Left lobe of liver (tissue), 2 donors: ENCODE data around the gene TRABD2A. TPM values are rescaled to one million over a fixed set of nuclear protein-coding genes. Genes with fewer than 3 reads are reported as not detected.
A peak's percentile ranks its signal among the peaks of the same experiment; 100 is the strongest.

Experiments used
- ATAC-seq: fragments of 200-7000 bp; cut with Tn5 transposase; one replicate; pipeline ENCODE4 v1.9.1; 2020; ENCODE audit warnings: mild to moderate bottlenecking, moderate library complexity
- DNase-seq: peaks from one replicate; pipeline ENCODE4 v3.0.0-alpha.2; 2020; ENCODE audit warnings: low spot score
- total RNA-seq: library from RNA; stranded (reverse); gene quantifications from one replicate; pipeline ENCODE4 v1.2.1, GENCODE V29; 2021
- donor health status: DM: no; HTN: no; CAD: no; lungs with moderate emphysema.
- donor health status: DM: no; HTN: yes; CAD: no.

Gene TRABD2A
- total RNA-seq, 1 donor from 2014 or later: 0.68 TPM

DNA sequence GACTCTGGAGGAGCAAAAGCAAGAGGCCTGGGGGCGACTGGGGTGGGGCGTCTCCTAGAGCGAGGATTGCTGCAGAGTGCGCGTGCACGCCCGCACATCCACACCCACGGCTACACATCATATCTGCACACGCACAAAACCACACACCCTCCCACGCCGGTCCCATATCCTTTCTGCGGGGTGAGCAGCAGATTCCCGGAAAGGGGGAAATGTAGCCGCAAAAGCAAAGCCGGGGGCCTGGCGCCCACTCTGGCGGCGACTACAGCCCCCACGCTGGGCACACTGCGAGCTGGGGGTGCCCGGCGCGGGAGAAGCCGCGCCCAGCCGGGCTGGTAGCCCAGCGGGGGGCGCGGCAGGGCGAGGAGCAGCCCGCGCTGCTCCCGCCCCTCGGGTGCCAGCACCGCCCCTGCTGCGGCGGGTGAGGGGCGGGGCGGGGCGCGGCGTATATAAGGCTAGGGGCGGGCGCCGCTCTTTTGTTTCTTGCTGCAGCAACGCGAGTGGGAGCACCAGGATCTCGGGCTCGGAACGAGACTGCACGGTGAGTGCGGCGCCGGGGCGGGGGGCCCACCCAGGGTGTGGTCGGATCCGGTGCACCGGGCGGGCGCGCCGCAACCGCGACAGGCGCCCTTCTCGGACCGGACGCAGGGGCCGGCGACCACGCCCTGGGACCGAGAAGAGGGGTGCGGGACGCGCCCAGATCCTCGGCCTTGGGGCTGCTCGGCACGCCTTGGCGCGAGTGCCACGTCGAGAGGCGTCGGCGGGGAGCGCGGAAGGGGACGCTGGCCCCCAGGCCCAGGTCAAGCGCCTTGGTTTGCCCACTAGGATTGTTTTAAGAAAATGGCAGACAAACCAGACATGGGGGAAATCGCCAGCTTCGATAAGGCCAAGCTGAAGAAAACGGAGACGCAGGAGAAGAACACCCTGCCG, 24.6 kb upstream of the TRABD2A start, which contains the start of gene TMSB10:
TMSB10 (plus strand) TSS at position 476 of the 927 bp plus-strand sequence.
- ATAC-seq: peak; percentile 95
- peak; percentile 89 for DNase-seq

DNA sequence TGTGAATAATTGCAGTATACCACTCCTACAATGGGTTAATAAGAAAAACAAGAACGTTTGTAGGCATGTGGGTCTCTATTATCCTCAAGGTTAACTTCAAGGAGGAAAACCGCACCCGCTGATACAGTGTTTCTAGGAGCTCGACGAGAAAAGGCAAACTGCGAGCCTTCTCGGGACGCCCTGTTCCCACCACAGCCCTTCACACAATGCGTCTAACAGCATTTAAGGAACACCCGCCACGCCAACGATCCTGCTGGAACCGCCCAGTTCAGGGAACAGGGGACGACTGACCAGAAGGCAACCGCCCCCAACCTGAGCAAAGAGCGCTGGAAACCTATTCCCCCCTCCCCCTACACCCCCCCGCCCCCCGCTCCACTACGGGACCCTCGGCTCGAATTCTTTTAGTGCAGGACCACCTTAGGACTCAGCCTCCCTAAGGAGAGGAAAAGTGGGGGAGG, 23.9 kb upstream of the TRABD2A start:
- ATAC-seq (peak; percentile 54), DNase-seq (no peak)

DNA sequence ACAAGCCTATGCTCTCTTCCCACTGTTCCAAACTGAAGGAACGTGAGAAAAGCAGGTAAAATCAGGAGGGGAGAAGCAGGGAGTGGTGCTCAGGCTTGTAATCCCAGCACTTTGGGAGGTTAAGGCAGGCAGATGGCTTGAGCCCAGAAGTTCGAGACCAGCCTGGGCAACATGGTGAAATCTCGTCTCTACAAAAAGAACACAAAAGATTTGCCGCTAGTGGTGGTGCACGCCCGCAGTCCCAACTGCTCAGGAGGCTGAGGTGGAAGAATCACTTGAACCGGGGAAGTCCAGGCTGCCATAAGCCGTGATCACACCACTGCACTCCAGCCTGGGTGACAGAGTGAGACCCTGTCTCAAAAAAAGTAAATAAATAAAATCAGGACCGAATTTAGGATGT, 23.3 kb upstream of the TRABD2A start:
- ATAC-seq: no peak
- no peak for DNase-seq

DNA sequence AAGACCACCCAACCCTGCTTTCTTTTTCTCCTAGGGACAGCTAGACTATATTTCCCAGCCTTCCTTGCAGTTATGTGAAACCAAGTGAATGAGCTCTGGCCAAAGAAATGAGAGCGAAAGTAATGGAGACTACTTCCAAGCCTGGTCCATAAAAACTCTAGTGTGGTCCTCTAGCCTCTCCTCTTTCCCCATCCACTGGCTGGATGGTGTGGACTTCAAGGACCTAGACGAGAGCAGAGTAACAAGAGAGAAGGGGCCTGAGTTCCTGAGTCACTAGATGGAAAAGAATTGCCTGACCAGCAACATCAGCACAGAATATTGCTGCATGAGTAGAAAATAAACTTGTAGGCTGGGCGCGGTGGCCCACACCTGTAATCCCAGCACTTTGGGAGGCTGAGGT, 21.6 kb upstream of the TRABD2A start:
- ATAC-seq (no peak), DNase-seq (no peak)

DNA sequence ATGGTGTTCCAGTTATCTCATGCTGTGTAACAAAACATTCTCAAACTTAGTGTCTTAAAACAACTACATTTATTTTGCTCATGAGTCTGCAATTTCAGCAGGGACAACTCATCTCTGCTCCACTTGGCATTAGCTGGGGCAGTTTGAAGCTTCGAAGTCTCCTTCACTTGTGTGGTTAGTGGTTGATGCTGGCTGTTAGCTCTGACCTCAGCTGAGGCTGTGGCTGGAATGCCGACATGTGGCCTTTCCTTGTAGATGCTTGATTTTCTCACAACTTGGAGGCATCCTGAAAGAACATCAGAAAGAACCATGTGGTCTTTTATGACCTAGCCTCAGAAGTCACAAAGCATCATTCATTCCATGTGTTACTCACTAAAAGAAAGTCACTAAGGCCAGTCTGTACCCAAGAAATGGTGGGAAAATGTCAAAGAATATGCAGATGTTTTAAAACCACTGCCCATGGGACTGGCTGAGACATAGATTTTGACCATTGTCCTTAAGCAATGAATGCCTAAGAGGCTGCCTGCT, 20.8 kb upstream of the TRABD2A start:
- DNase-seq (no peak), ATAC-seq (no peak)

DNA sequence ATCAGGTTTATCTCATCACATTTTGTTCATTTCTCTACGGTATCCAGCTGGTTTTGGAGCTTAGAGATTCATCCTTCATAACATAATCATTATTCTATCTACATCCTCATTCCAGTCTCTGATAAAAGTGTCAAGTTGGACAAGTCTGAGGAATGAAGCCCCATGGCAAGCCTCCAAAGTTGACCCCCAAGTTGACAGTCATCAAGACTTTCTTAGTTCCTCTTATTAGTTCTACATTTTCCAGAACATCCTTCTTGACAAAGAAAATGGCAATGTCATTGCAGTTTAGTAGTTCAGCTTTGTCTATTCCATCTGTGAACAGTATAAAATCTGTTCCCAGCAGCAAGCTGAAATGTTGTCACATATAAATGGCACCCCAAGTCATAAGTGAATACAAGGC, 20.1 kb upstream of the TRABD2A start:
- no peak for DNase-seq
- no peak for ATAC-seq

DNA sequence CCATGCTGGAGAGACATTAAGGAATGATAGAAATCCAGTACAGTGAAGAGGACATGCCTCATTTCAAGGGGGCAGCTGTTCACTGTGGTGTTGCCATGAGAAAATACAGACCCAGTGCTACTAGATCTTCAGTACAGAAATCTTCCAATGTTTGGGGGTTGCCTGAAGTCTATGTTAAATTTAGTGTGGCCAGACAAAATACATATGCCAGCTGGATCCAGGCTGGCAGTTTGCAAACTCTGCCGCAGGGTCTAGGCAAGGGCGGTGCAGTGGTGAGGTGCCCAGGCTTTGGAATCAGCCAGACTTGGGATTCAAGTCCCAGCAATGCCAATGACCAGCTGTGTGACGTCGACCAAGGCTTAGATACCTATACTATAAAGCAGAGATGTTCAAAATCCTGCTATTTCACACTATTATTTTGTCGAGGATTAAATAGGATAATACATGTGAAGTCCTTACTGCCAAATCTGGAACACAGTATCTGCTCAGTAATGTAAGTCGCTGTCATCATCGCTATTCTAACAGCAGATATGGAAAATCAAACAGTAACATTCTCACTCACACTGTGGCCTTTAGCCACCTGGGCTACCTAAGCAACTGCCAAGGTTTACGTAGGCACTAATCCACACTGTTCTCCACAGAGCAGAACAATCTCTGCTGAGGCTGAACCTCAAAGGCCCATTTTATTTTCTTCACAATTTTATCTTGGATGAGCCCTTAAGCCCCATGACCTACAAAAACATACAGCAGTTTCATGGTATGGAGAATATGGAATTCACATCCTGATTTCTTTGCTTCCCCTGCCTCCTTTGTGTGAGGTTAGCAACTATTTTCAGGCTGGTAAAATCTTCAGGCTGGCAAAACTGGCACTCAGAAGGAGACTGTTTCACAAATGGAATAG, 18.7 kb upstream of the TRABD2A start:
- DNase-seq (no peak), ATAC-seq (peak; percentile 62)

DNA sequence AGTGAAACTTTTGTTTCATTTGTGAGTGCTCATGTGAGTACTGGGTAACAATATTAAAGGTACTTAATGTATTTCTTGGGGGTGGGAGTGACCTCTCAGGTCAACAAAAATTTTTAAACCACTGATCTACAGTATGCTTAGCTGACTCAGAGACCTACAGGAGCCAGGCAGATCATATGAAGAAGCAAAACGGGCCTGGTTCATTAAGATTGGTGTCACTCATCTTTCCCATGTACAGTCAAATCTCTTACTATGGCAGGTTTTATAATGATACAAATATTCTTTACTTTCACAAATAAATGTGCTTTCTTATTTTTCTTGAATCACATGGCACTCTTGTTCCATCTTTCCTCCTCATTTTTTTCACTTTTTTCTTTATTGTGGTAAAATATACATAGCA, 16.9 kb upstream of the TRABD2A start:
- DNase-seq: no peak
- ATAC-seq: no peak

DNA sequence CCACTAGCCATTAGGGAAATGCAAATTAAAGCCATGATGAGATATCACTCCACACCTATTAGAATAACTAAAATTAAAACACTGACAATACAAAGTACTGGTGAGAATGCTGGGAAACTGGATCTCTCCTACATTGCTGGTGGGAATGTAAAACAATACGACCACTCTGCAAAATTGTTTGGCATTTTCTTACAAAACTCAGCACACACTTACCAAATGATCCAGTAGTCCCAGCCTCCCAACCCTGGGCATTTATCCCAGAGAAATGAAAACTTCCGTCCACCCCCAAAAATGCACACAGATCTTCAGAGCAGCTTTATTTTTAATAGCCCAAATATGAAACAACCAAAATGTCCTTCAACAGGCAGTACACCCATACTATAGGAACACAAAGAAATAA, 15.7 kb upstream of the TRABD2A start:
- ATAC-seq (no peak), DNase-seq (no peak)

DNA sequence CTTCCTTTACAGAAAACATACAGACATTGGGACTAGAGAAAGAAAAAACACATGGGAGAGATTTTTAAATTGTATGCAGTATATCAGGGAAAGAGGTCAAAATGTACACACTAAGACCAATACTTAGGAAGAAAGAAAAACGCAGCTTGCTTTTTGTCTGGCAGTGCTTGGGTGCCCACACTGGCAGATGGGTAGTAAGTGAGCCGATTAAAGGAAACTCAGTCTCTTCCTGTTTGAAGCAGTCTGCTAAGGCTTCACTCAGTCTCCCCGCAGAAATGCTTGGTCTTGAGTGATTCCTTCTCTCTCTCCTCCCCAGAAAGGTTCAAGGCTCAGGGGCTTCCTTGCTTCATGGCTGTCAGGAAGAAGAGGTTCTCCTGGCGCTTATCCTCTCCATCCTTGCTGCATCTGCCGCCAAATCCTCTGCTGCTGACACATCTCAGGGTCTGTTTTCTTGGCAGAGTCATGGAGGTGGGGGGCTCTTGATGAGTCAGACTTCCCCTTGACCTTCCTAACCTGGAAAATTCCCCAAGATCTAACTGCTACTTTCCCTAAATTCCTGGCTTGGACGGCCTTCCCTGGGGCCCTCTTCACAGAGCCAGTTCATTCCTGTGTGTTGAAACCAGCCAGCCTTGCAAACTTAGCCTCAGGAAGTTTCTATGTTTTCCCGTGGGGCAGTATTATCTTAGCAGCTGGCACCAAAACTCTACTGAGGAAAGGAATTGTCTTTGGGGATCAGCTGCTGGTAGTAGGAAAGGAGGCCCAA, 14.1 kb upstream of the TRABD2A start:
- DNase-seq: no peak
- ATAC-seq: no peak

DNA sequence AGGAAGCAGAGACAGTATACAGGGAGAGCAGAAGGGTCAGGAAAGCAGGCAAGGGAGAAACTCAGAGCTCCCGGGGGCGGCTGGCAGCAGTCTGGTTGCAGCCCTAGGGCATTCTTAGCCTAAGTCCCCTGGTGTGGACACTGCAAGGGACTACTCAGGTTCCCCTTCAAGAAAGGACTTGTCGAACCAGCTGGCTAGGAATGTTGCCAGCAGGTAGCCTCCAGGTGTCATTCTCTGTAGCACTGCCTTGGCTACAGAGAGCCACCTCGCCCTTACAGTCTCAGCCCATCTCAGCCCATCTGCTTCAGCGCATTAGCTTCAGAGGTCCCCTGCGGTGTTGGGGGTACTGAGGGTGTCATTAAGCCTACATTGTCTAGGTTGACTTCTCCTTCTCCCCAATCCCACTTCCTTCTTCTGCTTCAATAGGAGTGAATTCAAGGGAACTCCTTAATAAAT, 13.3 kb upstream of the TRABD2A start:
- ATAC-seq: no peak
- no peak for DNase-seq

DNA sequence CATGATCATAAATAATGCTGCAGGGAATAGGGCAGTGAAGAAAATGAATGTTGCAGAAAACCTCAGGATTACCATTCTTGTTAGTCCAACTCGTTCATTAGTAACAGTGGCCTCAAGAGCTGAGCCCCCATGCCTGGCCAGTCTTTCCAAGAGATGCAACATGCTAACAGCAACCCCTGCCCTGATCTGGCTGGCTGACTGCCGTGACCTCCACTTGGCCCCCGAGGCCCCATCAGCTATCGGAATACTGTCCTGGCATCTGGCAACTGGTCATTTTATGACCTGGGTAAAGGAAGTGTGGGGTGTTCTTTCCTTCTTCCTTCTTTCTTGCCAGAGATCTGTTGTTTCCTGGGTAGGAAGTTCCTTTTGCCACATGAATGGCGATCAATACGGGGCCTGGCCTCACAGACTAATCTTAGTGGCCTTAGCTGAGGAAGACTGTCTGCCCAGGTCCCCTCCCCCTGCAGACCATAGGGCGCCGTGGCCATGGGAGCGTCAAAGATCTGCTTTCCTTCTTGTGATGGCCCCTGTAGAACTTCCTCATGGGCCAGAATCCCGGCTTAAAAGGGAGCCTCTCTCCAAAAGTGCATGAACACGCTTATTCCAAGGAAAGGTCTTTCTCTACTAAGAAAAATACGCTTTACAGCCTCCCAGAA, 10.6 kb upstream of the TRABD2A start:
- no peak for ATAC-seq
- no peak for DNase-seq

DNA sequence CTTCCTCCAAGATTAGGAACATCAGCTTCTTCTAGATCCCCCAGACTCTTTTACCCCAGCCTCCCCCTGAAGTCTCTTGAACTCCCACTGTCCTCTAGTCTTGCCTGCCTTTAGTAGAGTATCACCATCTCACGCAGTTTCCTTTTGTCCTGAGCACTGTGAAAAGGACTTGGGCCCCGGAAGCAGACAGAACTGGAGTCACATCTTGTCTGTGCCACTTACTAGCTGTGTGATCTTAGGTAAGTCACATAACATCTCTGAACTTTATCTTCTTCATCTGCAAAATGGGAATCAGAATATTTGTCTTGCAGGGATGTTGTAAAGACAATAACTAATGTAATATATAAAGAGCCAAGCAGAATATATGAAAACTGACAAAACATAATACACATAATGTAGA, 8.4 kb upstream of the TRABD2A start:
- no peak for ATAC-seq
- DNase-seq: no peak

DNA sequence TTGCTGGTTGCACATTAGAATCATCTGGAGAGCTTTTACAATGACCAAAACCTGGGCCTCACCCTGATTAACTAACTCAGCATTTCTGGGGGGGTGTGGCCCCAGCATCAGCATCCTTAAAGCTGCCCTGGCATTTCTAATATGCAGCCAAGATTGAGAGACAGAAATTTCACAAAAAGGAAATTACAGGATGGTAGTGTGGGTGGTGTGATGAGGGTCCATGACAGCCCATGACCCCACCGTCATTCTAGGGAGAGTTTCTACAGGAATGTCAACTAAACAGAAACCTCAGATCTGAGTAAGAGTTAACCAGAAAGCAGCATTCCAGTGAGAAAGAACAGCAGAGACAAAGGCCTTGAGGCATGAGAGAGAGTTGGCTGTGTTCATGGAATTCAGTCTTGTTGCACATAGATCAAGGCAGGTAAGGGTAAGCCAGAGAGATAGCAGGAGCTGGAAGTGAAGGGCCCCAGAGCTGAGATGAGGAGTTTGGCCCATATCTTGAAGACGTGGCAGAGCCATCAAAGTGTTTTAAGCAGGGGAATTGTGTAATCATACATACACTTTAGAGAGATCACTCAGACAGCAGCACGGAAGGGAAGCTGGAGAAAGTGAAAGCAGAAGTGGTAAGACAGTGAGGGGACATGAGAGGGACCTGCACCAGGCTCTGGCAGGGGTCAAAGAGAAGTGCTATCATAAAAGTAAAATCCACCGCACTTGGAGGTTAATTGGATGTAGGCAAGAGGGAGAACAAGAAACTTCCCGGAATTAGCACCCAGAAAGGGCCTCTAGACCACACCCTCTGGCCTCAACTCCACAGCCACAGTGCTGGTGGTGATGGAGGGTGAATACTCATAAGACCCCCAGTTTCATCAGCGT, 7.8 kb upstream of the TRABD2A start:
- DNase-seq (no peak), ATAC-seq (peak; percentile 77)

DNA sequence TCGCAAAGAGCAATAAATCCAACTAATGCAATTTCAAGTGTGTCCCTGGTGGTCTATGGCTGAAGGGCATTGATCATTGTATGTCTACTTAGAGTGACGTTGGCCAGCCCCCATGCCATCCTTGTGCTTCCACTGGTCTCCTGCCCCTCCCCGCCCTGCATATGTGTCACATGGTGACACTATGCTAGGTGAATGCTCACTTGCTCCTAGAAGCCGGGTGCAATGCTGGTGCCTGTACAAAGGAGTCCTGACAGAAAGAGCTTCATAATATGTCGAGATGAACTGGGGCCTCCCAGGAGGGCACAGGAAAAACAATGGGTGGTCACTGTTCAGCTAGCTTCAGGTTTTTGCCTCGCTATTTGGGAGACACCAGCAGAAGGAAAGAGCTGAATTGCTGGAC, 5.9 kb upstream of the TRABD2A start:
- DNase-seq: no peak
- ATAC-seq: no peak

DNA sequence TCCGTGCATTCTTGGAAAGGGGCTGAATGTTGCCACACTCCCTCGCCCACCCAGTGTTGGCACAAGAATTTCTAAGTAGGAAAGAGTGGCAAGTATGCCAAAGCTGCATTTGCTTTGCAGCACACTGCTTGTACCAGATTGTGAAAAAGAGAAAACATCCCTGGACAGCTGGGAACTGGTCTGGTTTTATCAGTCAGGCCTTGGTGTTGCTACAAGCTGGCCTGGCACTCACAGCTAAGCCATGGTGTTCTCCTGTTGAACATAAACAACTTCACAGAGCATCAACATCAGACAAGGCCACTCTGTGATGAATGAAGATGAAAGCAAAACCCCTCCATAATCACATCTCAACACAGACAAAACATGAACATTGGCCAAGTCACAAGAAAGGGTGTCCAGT, 4.2 kb upstream of the TRABD2A start:
- ATAC-seq (no peak), DNase-seq (no peak)

DNA sequence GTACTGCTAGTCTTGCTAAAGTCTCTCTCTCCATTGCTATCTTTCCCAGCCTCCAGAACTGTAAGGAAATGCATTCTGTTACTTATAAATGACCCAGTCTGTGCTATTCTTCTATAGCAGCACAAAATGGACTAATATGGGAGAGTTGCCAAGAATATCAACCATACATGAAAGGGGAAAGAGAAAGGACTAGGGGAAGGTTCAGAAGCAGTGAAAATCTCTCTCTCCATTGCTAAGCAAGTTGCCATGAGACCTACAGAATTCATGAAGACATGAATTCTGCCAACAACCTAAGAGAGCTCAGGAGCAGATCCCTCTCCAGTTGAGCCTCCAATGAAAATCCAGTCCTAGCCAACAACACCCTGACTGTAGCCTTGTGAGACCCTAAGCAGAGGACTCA, 3.6 kb upstream of the TRABD2A start:
- DNase-seq: no peak
- no peak for ATAC-seq

DNA sequence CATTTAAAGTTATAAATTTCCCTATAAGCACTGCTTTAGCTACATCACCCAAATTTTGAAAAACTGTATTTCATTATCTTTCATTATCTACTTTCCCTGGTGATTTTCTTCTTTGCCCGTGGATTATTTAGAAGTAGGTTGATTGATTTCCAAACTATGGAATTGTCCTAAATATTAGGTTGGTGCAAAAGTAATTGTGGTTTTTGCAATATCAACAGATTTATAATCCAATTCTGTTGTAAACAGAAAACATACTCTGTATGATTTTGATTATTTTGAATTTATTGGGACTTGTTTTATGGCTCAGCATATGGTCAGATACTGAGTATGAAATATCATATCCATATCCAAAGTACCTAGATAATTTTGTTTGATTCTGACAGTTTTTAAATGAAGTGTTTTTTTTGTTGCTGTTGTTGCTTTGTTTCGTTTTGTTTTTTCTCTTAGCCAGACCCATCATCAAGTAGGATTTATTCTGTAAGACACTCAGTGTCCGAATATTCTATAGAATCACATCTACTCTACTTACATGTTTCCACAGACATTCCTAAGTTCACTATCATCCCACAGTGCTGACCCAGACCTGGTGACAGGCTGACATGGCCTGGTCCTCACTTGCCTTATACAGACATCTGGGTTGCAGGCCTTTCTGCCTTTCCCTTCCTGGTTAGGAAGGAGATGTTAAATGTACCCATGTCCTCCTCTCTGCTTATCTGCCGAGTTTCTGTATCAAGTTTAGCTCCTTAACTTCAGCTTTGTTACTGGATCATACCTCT, 2.1 kb upstream of the TRABD2A start:
- DNase-seq (no peak), ATAC-seq (no peak)
